H1 (cell line): ENCODE data around the gene RUNX1. TPM values are rescaled to one million over a fixed set of nuclear protein-coding genes. Genes with fewer than 3 reads are reported as not detected.

ENCODE experiments used
- CTCF ChIA-PET: fragments of 300-600 bp; sonication (Branson Sonifier 250); formaldehyde crosslinking; loops from one replicate; lab custom pipeline; 2021; ENCODE audit not compliant: partially characterized antibody; lab: Charles Lee
- POLR2A ChIA-PET: fragments of 300-600 bp; sonication (Branson Sonifier 250); formaldehyde crosslinking; loops from one replicate; lab custom pipeline; 2021; ENCODE audit warnings: inconsistent platforms; ENCODE audit not compliant: partially characterized antibody; lab: Charles Lee
- DNase-seq, 2 experiments: peaks; one replicate each; pipeline versions ENCODE4 v3.0.0 to v3.0.0-alpha.2; 2010 to 2022; ENCODE audit warnings: low spot score in 2 of 2, low read depth in 1 of 2, mixed read lengths in 1 of 2
- FAIRE-seq: peaks from 2 replicates; lab custom pipeline; 2011; peaks lifted over from hg19 to GRCh38; lab: Jason Lieb, UNC
- H2AFZ ChIP-seq: 2 replicates; pipeline ENCODE4 v1.8.1; 2012; ENCODE audit warnings: low read length, inconsistent platforms
- H2AK5ac ChIP-seq: 2 replicates; pipeline ENCODE4 v1.6.1; 2013; ENCODE audit warnings: low read depth, low read length
- H2BK120ac ChIP-seq: replicated peaks from 2 replicates; pipeline ENCODE3; 2013; ENCODE audit warnings: low read depth, low read length, inconsistent platforms
- H2BK12ac ChIP-seq: 2 replicates; pipeline ENCODE4 v1.6.1; 2013; ENCODE audit warnings: low read depth, low read length
- H2BK15ac ChIP-seq: 2 replicates; pipeline ENCODE4 v1.6.1; 2013; ENCODE audit warnings: low read length
- H2BK20ac ChIP-seq: 2 replicates; pipeline ENCODE4 v1.6.1; 2013; ENCODE audit warnings: low read length
- H2BK5ac ChIP-seq: 2 replicates; pipeline ENCODE4 v1.6.1; 2013; ENCODE audit warnings: low read depth, low read length
- H3K14ac ChIP-seq: 2 replicates; pipeline ENCODE4 v1.6.1; 2013; ENCODE audit warnings: inconsistent platforms; ENCODE audit not compliant: insufficient read length
- H3K18ac ChIP-seq: 2 replicates; pipeline ENCODE4 v1.6.1; 2013; ENCODE audit warnings: low read length; ENCODE audit errors: extremely low read depth
- H3K23ac ChIP-seq: 2 replicates; pipeline ENCODE4 v1.6.1; 2013; ENCODE audit warnings: inconsistent platforms; ENCODE audit not compliant: insufficient read length
- H3K23me2 ChIP-seq: 2 replicates; pipeline ENCODE4 v1.6.1; 2013; ENCODE audit warnings: low read depth, low read length
- H3K27ac ChIP-seq: 2 replicates; pipeline ENCODE4 v1.6.1; 2011; ENCODE audit warnings: low read depth, low read length, inconsistent platforms
- H3K27me3 ChIP-seq, 4 experiments: replicated peaks in 1 of 4; 1 replicate in 1 of 4; 2 replicates in 3 of 4; pipeline versions ENCODE4 v1.6.1 to v1.8.1; 2011 to 2013; ENCODE audit warnings: low read length in 3 of 4, mild to moderate bottlenecking in 3 of 4, inconsistent platforms in 2 of 4, mixed read lengths in 2 of 4, moderate library complexity in 1 of 4; ENCODE audit not compliant: control insufficient read depth in 3 of 4, insufficient read depth in 3 of 4; ENCODE audit errors: extremely low read depth in 1 of 4
- H3K36me3 ChIP-seq, 4 experiments: 2 replicates each; pipeline versions ENCODE4 v1.6.1 to v1.8.1; 2011 to 2013; ENCODE audit warnings: mild to moderate bottlenecking in 4 of 4, low read length in 3 of 4, moderate library complexity in 2 of 4, control low read depth in 1 of 4, inconsistent platforms in 1 of 4; ENCODE audit not compliant: insufficient read depth in 4 of 4, control insufficient read depth in 2 of 4
- H3K4ac ChIP-seq: replicated peaks from 2 replicates; pipeline ENCODE3; 2013; ENCODE audit warnings: low read length, low read depth, mixed read lengths, inconsistent platforms; ENCODE audit not compliant: insufficient read length
- H3K4me1 ChIP-seq, 4 experiments: replicated peaks in 1 of 4; 1 replicate in 1 of 4; 2 replicates in 3 of 4; pipeline versions ENCODE4 v1.6.1 to v1.8.1; 2011 to 2013; ENCODE audit warnings: low read length in 3 of 4, inconsistent platforms in 2 of 4, mixed read lengths in 1 of 4; ENCODE audit not compliant: insufficient read depth in 4 of 4, control insufficient read depth in 3 of 4
- H3K4me2 ChIP-seq, 2 experiments: 2 replicates each; pipeline versions ENCODE4 v1.6.1 to v1.8.1; 2011 to 2013; ENCODE audit warnings: low read depth in 2 of 2, low read length in 2 of 2, control low read depth in 1 of 2, inconsistent platforms in 1 of 2, mild to moderate bottlenecking in 1 of 2; ENCODE audit not compliant: insufficient read depth in 1 of 2
- H3K4me3 ChIP-seq, 4 experiments: fragments of 200-600, 300-600 bp in 1 of 4; sonication (generic), shearing (Covaris generic), sonication (Bioruptor Twin) in 1 of 4; 2 replicates each; pipeline versions ENCODE4 v1.5.1 to v1.8.1; 2011 to 2016; ENCODE audit warnings: low read length in 4 of 4, low read depth in 3 of 4, control low read depth in 2 of 4, inconsistent platforms in 2 of 4, mild to moderate bottlenecking in 2 of 4, mixed read lengths in 1 of 4, moderate library complexity in 1 of 4; ENCODE audit not compliant: insufficient read depth in 2 of 4; ENCODE audit errors: extremely low read depth in 1 of 4
- H3K56ac ChIP-seq: replicated peaks from 2 replicates; pipeline ENCODE3; 2013; ENCODE audit warnings: low read depth, mild to moderate bottlenecking, mixed read lengths, low read length, inconsistent platforms; ENCODE audit not compliant: insufficient read length
- H3K79me1 ChIP-seq: 2 replicates; pipeline ENCODE4 v1.6.1; 2013; ENCODE audit warnings: low read depth, low read length, control low read depth
- H3K79me2 ChIP-seq, 2 experiments: 2 replicates each; pipeline versions ENCODE4 v1.6.1 to v1.8.1; 2012 to 2013; ENCODE audit warnings: low read length in 2 of 2, mild to moderate bottlenecking in 2 of 2, inconsistent platforms in 1 of 2; ENCODE audit not compliant: insufficient read depth in 2 of 2, control insufficient read depth in 1 of 2
- H3K9ac ChIP-seq, 4 experiments: replicated peaks in 1 of 4; 1 replicate in 1 of 4; 2 replicates in 3 of 4; pipeline versions ENCODE4 v1.6.1 to v1.8.1; 2011 to 2013; ENCODE audit warnings: low read depth in 3 of 4, low read length in 3 of 4, control low read depth in 2 of 4, mild to moderate bottlenecking in 2 of 4, moderate library complexity in 2 of 4, inconsistent platforms in 1 of 4; ENCODE audit errors: extremely low read depth in 1 of 4
- H3K9me3 ChIP-seq, 2 experiments: 2 replicates each; pipeline versions ENCODE4 v1.6.1 to v1.8.1; 2012 to 2013; ENCODE audit warnings: mild to moderate bottlenecking in 2 of 2, moderate library complexity in 2 of 2, control low read depth in 1 of 2, inconsistent platforms in 1 of 2, low read depth in 1 of 2, low read length in 1 of 2, mixed read lengths in 1 of 2; ENCODE audit not compliant: insufficient read depth in 2 of 2
- H4K20me1 ChIP-seq, 2 experiments: replicated peaks in 1 of 2; 2 replicates each; pipeline versions ENCODE3 to v1.8.1; 2011 to 2013; ENCODE audit warnings: inconsistent platforms in 2 of 2, low read length in 2 of 2, mild to moderate bottlenecking in 1 of 2; ENCODE audit not compliant: insufficient read depth in 2 of 2, control insufficient read depth in 1 of 2
- H4K5ac ChIP-seq: 2 replicates; pipeline ENCODE4 v1.6.1; 2013; ENCODE audit warnings: low read length, low read depth, mixed read lengths, inconsistent platforms; ENCODE audit not compliant: insufficient read length
- H4K8ac ChIP-seq: 2 replicates; pipeline ENCODE4 v1.8.0; 2013; ENCODE audit warnings: mild to moderate bottlenecking, moderate library complexity, low read length, inconsistent platforms; ENCODE audit not compliant: insufficient read depth; ENCODE audit errors: extremely low read depth
- H4K91ac ChIP-seq: replicated peaks from 2 replicates; pipeline ENCODE3; 2013; ENCODE audit warnings: low read length, mixed read lengths, inconsistent platforms; ENCODE audit not compliant: insufficient read length
- ASH2L ChIP-seq: fragments of 200-600, 300-600 bp; sonication (generic); IDR thresholded peaks from one replicate; pipeline ENCODE4 v1.7.1; 2017; ENCODE audit warnings: low read length
- BRCA1 ChIP-seq: IDR thresholded peaks from 2 replicates; pipeline ENCODE4 v1.6.1; 2012; ENCODE audit warnings: low read depth, low read length, improper control_type of control experiment
- FOSL1 ChIP-seq: IDR thresholded peaks from 2 replicates; pipeline ENCODE4 v1.6.1; 2011; ENCODE audit warnings: mild to moderate bottlenecking, low read depth, low read length, moderate library complexity; ENCODE audit not compliant: insufficient read depth
- GABPA ChIP-seq: IDR thresholded peaks from 2 replicates; pipeline ENCODE4 v1.6.1; 2011; ENCODE audit warnings: mild to moderate bottlenecking, low read length, moderate library complexity, borderline replicate concordance; ENCODE audit not compliant: insufficient read depth
- PHF8 ChIP-seq: fragments of 200-600 bp; sonication (generic); conservative IDR thresholded peaks from 2 replicates; pipeline ENCODE4 v1.7.1; 2012; ENCODE audit warnings: low read depth, mild to moderate bottlenecking, inconsistent platforms, low read length, moderate library complexity
- RNF2 ChIP-seq: fragments of 200-900, 300-1000 bp; sonication (generic); IDR thresholded peaks from 2 replicates; pipeline ENCODE4 v1.7.1; 2016; ENCODE audit warnings: borderline replicate concordance, low read depth, mild to moderate bottlenecking, antibody characterized with exemption, low read length; ENCODE audit not compliant: poor library complexity, severe bottlenecking; ENCODE audit errors: missing control alignments
- ZNF274 ChIP-seq: IDR thresholded peaks from 2 replicates; pipeline ENCODE4 v1.7.0; 2012; ENCODE audit warnings: low read length, borderline replicate concordance; ENCODE audit errors: extremely low read depth
- WGBS, 2 experiments: shearing (Covaris generic) in 1 of 2; methylation state at CpG; one replicate each; pipeline versions ENCODE4 v1.1.6 to v1.1.7; 2013 to 2015; ENCODE audit warnings: low lambda C conversion rate in 2 of 2, mixed read lengths in 2 of 2, inconsistent platforms in 1 of 2, low coverage in 1 of 2, missing lambda C conversion rate in 1 of 2; ENCODE audit not compliant: insufficient replicate concordance in 2 of 2, insufficient coverage in 1 of 2, insufficient read length in 1 of 2; ENCODE audit errors: extremely low coverage in 1 of 2, missing lambda C conversion rate in 1 of 2; 5-methylcytosine and 5-hydroxymethylcytosine counted together
- polyA plus RNA-seq, 7 experiments: library from polyadenylated mRNA; depleted of rRNA in 3 of 7; stranded (reverse) in 5 of 7; unstranded in 2 of 7; fragments of >200 nt in 5 of 7; fragments of 200-250 nt in 2 of 7; gene quantifications; 1 replicate in 5 of 7; 2 replicates in 1 of 7; 4 replicates in 1 of 7; pipeline versions ENCODE4 v1.2.1 to v1.2.3, GENCODE V29; 2011 to 2013; ENCODE audit warnings: missing spikeins in 2 of 7, mixed read lengths in 2 of 7
- total RNA-seq: library from RNA; stranded (reverse); fragmentation: NEBNext Ultra II Directional; extraction: Animal tissue kit (Norgen Biotek cat#: 25700); gene quantifications from 2 replicates; pipeline ENCODE4 v1.2.1, GENCODE V29; 2021
- TF ChIP-seq, protein P1 (sequence below): IDR thresholded peaks from 2 replicates; pipeline ENCODE4 v1.6.1; 2012; ENCODE audit warnings: inconsistent platforms

RUNX1 gene
- total and polyA plus RNA-seq, 2 of the 8 experiments (the other 6 are each of a cell fraction or from before 2014, with no cell fraction given): 0.20 to 0.60 TPM

DNA sequence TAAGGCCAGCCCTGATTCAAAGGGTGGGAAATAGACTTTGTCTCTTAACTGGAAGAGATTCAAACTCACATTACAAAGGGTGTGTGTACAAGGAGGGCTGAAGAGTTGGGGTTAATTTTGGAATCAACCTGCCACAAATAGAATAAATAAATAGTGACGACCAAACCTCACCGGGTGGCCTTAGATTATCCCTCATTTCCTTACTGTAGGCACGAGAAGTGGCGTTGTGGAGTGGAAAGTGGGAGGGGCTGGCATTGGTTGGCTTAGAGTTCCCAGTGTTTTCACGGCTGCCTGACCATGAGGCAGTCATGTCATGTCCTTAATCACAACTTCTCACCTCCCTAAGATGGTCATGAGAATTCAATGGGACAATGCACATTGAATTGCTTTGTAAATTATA is 21.3 kb upstream of the RUNX1 start:
- no peak overlapping the region for H3K9ac ChIP-seq
- no peak overlapping the region for H3K23ac ChIP-seq
- H4K91ac ChIP-seq: no peak overlapping the region
- FAIRE-seq (no peak), DNase-seq (no peak)
- 94% methylated on average over 5 of the region's 5 CpGs; no CpG with 5 or more reads in 1 of the 2 experiments for WGBS, 2 experiments
- no peak overlapping the region for H3K18ac ChIP-seq
- H3K4me3 ChIP-seq: no peak overlapping the region
- H2BK120ac ChIP-seq: no peak overlapping the region
- H3K79me2 ChIP-seq: no peaks in the 10 kb centered on the region
- H3K14ac ChIP-seq: no peak overlapping the region
- no peak overlapping the region for H4K5ac ChIP-seq
- no peak overlapping the region for H3K27ac ChIP-seq
- TF ChIP-seq ZNF274: no peak
- TF ChIP-seq PHF8: no peak
- no peak for TF ChIP-seq ASH2L
- TF ChIP-seq, protein P1, sequence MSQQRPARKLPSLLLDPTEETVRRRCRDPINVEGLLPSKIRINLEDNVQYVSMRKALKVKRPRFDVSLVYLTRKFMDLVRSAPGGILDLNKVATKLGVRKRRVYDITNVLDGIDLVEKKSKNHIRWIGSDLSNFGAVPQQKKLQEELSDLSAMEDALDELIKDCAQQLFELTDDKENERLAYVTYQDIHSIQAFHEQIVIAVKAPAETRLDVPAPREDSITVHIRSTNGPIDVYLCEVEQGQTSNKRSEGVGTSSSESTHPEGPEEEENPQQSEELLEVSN: no peak
- no peak for TF ChIP-seq RNF2
- TF ChIP-seq BRCA1: no peak
- no peak for TF ChIP-seq GABPA
- no peak for TF ChIP-seq FOSL1
- H3K79me1 ChIP-seq: no peaks in the 10 kb centered on the region
- no peak overlapping the region for H2AK5ac ChIP-seq
- H2BK20ac ChIP-seq: no peak overlapping the region
- H2AFZ ChIP-seq: no peak overlapping the region
- no peaks in the 10 kb centered on the region for H3K23me2 ChIP-seq
- H4K20me1 ChIP-seq: no peaks in the 10 kb centered on the region
- H4K8ac ChIP-seq: no peak overlapping the region
- no peak overlapping the region for H2BK5ac ChIP-seq
- no peaks in the 10 kb centered on the region for H3K9me3 ChIP-seq
- POLR2A ChIA-PET: no interaction called here
- no peak overlapping the region for H2BK12ac ChIP-seq
- H3K4me1 ChIP-seq: no peaks in the 10 kb centered on the region
- H3K4me2 ChIP-seq: no peak overlapping the region
- no peaks in the 10 kb centered on the region for H3K36me3 ChIP-seq
- no peak overlapping the region for H3K4ac ChIP-seq
- no peak overlapping the region for H3K56ac ChIP-seq
- no peaks in the 10 kb centered on the region for H3K27me3 ChIP-seq
- H2BK15ac ChIP-seq: no peak overlapping the region
- CTCF ChIA-PET: no interaction called here
